ENCODE results near the gene CCND1. TPM values are rescaled to one million over a fixed set of nuclear protein-coding genes. Genes with fewer than 3 reads are reported as not detected.

Gene CCND1
- polyA plus RNA-seq, 1 experiment, result 307 TPM

DNA sequence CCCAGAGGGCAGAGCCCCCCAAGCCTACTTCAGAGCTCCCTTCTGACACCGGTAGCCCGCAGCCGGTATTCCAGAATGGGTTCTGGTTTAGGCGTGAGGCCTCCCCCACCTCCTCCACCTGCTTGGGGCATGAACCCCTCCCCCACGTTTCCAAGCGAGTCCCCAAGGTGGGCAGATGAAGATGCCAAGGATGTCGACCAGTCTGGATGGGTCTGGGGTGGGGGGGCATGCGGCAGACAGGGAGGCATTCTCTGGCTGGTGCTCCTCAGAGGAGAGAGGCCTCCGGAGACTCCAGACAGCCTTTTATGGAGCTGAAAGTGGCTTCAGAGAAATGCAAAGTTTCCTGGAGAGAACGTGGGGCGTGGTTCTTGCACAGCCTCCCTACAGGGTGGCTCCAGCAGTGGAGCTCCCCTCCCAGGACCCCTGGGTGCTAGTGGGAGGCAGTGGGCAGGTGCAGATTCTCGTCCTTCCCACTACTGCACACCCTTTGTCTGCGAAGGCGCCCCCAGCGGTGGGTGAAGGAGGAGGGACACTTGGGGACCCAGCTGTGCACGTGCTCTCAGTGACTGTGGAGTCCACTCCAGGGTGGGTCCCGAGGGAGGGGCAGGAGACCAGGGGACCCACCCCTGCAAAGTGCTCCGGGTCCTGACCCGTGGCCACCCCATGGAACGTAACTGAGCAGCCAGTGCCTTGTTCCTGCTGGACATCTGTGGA, 4.2 kb downstream of the CCND1 start:
- no peak for DNase-seq (ENCODE audit: low read depth)

DNA sequence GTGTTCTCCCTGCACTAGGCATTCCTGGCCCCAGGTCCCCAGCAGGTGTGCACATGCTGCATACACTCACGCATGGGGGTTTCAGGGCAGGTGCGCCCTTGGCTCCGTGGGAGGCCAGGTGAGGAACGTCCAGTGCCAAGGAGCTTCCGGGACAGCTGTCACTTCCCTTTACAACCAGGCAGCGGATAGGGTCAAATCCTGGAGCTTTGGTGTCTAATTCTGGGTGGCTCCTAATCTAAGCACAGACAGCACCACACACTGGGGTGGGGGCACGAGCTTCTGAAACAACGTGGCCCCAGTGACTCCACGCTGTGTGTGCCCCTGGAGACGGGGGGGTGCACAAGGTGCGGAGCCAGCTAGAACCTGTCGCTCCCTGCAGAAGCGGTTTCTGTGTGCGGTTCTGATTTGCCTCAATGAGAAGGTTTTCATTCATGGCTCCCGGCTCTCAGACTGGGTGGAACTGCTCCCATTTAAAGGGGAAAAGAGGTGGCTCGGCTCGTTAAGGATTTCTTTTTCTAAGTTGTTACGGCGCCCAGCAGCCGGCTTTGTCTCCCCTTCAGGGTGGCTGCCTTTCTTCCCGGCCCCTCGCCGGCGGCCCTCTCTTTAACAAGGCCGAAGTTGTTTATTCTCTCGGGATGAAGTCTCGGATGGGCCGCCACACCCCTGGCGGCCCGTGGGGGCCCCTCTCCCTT, 5.0 kb downstream of the CCND1 start:
- Histone ChIP-seq H3K27me3 (ENCODE audit: control insufficient read depth, insufficient read depth, low read length) (no peaks in the 10 kb centered on the region), H3K4me3 (ENCODE audit: low read depth, low read length) (no peak overlapping the region), H3K36me3 (ENCODE audit: control insufficient read depth, insufficient read depth, low read length) (peaks cover 63% of the 10 kb centered on the region)
- DNase-seq (ENCODE audit: low read depth), result no peak
- TF ChIP-seq, protein P1, sequence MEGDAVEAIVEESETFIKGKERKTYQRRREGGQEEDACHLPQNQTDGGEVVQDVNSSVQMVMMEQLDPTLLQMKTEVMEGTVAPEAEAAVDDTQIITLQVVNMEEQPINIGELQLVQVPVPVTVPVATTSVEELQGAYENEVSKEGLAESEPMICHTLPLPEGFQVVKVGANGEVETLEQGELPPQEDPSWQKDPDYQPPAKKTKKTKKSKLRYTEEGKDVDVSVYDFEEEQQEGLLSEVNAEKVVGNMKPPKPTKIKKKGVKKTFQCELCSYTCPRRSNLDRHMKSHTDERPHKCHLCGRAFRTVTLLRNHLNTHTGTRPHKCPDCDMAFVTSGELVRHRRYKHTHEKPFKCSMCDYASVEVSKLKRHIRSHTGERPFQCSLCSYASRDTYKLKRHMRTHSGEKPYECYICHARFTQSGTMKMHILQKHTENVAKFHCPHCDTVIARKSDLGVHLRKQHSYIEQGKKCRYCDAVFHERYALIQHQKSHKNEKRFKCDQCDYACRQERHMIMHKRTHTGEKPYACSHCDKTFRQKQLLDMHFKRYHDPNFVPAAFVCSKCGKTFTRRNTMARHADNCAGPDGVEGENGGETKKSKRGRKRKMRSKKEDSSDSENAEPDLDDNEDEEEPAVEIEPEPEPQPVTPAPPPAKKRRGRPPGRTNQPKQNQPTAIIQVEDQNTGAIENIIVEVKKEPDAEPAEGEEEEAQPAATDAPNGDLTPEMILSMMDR (IDR thresholded peaks at IDR 0.05; ENCODE audit: insufficient read depth, low read depth, low read length), result no peak
- ChIA-PET POLR2A (no interaction called here), CTCF (interaction anchor here (0.6 to 7.0 kb wide), 7 partner anchors 14 to 545 kb away, joined by 3 to 82 read pairs (median 26); partner anchors contain the start of gene MYEOV)

More for the DNA sequence above, 4.2 kb downstream of the CCND1 start:
- TF ChIP-seq, protein P1 (IDR thresholded peaks at IDR 0.05; ENCODE audit: insufficient read depth, low read depth, low read length), result no peak
- Histone ChIP-seq H3K36me3 (ENCODE audit: control insufficient read depth, insufficient read depth, low read length) (peaks cover 57% of the 10 kb centered on the region), H3K4me3 (ENCODE audit: low read depth, low read length) (no peak overlapping the region), H3K27me3 (ENCODE audit: control insufficient read depth, insufficient read depth, low read length) (no peaks in the 10 kb centered on the region)
- POLR2A ChIA-PET, result no interaction called here
- CTCF ChIA-PET, result interaction anchor here (0.9 to 7.0 kb wide), 21 partner anchors 11 to 570 kb away, joined by 3 to 82 read pairs (median 6); partner anchors contain the start of gene MYEOV

GRCh38 chr11:69646493-69647389, 5.8 kb downstream of the CCND1 start:
- H3K4me3 ChIP-seq (ENCODE audit: low read depth, low read length), result no peak overlapping the region
- POLR2A ChIA-PET, result no interaction called here
- peaks cover 69% of the 10 kb centered on the region for H3K36me3 ChIP-seq (ENCODE audit: control insufficient read depth, insufficient read depth, low read length)

GRCh38 chr11:69647390-69647748, 6.4 kb downstream of the CCND1 start:
- POLR2A ChIA-PET, result no interaction called here
- peaks cover 75% of the 10 kb centered on the region for H3K36me3 ChIP-seq (ENCODE audit: control insufficient read depth, insufficient read depth, low read length)
- DNase-seq (ENCODE audit: low read depth), result no peak
- H3K4me3 ChIP-seq (ENCODE audit: low read depth, low read length), result no peak overlapping the region
- no peaks in the 10 kb centered on the region for H3K27me3 ChIP-seq (ENCODE audit: control insufficient read depth, insufficient read depth, low read length)
- TF ChIP-seq, protein P1 (IDR thresholded peaks at IDR 0.05; ENCODE audit: insufficient read depth, low read depth, low read length), result no peak
- CTCF ChIA-PET, result no interaction called here

More at GRCh38 chr11:69646493-69647389, 5.8 kb downstream of the CCND1 start:
- no peaks in the 10 kb centered on the region for H3K27me3 ChIP-seq (ENCODE audit: control insufficient read depth, insufficient read depth, low read length)
- no peak for DNase-seq (ENCODE audit: low read depth)
- TF ChIP-seq, protein P1 (IDR thresholded peaks at IDR 0.05; ENCODE audit: insufficient read depth, low read depth, low read length), result no peak
- CTCF ChIA-PET, result interaction anchor here (0.6 to 7.0 kb wide), 5 partner anchors 14 to 546 kb away, joined by 3 to 82 read pairs (median 26); no protein-coding TSS in a partner anchor
